GM12875 (cell line): ENCODE measurements around the gene MPO.

ENCODE experiments used
- H3K4me3 ChIP-seq: one replicate; pipeline ENCODE4 v1.5.1; 2011; ENCODE audit warnings: low read depth, low read length, control low read depth
- TF ChIP-seq, protein P1 (sequence below): IDR thresholded peaks from 2 replicates; pipeline ENCODE4 v1.5.1; 2011; ENCODE audit warnings: low read depth, mild to moderate bottlenecking, control low read depth, inconsistent platforms, low read length, moderate library complexity, borderline replicate concordance; ENCODE audit not compliant: insufficient read depth

MPO gene

DNA sequence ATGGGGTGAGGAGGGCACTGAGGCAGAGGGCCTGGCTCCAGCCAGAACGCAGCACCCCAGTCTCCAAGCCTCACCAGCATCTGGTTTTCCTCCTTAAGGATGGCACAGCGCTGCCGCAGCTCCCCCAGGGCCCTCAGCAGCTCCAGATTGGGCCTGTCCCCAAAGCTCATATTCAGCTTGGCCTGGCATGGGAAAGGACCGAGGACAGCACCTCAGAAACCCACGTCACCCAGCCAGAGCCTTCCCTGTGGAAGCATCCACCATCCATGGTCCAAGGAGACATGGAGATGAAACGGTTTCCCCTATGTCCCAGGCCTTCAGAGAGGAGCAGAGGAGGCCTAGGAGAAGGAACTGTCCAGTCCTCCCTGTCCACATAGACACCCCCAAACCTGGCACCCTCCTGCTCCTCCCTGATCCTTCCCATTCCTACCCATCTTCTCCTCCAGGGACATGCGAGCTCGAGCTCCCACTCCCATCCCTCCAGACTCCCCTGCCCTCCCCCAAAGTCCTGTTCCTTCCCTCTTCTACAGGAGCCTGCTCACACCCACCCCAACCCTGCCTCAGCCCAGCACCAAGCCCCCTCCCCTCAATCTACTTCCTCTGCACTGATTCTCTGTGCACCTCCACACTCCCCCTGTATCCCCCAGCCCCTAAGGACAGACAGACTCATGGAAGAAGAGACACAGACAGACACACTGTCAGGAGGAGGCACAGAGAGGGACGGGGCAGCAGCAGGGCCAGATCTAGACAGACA is 46.1 kb upstream of the MPO start:
- H3K4me3 ChIP-seq, result no peak overlapping the region
- TF ChIP-seq, protein P1, sequence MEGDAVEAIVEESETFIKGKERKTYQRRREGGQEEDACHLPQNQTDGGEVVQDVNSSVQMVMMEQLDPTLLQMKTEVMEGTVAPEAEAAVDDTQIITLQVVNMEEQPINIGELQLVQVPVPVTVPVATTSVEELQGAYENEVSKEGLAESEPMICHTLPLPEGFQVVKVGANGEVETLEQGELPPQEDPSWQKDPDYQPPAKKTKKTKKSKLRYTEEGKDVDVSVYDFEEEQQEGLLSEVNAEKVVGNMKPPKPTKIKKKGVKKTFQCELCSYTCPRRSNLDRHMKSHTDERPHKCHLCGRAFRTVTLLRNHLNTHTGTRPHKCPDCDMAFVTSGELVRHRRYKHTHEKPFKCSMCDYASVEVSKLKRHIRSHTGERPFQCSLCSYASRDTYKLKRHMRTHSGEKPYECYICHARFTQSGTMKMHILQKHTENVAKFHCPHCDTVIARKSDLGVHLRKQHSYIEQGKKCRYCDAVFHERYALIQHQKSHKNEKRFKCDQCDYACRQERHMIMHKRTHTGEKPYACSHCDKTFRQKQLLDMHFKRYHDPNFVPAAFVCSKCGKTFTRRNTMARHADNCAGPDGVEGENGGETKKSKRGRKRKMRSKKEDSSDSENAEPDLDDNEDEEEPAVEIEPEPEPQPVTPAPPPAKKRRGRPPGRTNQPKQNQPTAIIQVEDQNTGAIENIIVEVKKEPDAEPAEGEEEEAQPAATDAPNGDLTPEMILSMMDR, result 0 out of 2 replicates have a peak, but pooled peaks have one; percentile 1

DNA sequence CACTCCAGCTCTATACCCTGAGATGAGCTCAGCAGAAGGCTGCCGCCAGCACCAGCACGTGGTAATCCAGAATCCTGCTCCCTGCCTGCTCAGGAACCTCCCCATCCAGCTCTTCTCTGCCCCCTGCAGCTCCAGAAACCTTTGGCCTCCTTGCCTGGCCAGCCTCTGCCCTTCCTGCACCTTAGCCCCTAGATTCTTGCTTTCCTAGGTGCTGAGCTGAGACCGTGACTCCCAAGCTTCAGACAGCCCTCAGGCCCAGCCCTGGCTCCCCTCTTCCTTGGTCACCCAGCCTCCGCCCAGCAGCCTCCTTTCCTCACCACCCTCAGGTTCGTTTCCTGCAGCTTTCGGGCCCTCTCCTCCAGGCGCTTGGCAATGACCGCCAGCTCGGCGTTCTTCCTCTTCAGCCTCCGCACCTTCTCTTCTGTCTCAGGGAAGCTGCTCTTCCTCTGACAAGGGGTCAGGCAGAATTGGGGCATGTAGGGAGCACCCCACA is 45.3 kb upstream of the MPO start:
- TF ChIP-seq, protein P1, result 0 out of 2 replicates have a peak, but pooled peaks have one; percentile 2
- H3K4me3 ChIP-seq, result no peak overlapping the region

DNA sequence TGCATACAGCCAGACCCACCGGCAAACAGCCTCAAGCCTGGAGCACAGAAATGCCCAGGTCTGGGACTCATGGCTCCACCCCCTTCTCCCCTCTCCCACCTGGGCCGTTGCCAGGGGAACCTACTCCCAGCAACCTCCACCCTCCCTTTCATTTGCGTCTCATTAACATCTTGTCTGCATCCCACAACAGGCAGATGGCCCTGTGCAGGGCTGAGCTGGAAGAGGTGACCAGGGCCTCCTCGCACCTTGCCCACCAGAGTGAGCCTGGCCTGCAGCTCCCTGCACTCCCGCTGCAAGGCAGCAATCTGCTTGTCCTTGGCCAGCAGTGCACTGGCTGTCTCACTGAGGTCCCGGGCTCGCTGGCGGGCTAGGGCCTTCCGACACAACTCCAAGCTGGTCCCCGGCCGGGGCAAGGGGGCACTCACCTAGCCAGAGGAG is 44.6 kb upstream of the MPO start:
- TF ChIP-seq, protein P1, result no peak
- no peak overlapping the region for H3K4me3 ChIP-seq

DNA sequence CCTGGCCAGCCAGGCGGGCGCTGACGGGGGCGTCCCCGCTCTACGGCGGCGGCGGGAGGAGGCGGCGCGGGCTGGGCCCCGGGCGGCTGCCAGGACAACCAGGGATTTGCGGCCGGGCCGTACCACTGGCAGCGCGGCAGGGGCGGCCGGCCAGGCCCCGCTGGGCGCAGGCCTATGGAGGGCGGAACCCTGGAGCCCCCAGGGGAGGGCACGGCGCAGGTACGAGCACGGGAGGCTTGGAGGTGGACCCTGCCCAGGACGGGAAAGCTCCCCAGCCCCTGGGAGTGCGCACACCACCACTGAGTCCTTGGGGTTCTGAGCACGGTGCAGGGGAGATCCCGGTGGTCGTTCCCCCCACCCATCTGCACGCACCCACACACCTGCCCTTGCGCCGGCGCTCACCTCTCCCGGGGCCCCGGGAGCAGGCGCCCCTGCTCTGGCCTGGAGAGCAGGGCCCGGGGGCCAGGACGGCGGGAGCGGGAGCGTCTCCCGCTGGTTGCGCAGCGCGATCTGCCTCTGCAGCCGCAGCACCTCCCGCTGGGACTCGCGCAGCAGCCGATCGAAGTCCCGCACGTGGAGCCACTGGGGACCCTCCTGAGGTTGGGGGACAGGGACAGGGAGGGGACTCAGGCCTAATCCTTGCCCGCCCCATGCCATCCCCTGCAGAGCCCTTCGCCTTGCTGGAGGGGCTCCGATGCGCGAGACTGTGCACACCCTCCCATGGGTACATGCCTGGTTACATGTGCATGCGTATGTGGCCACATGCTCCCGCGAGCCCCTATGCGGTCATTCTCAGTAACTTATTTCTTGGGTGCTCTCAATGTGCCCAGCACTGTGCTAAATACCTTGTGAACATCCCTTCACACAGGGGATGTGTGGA is 43.9 kb upstream of the MPO start:
- TF ChIP-seq, protein P1, result no peak
- no peak overlapping the region for H3K4me3 ChIP-seq

DNA sequence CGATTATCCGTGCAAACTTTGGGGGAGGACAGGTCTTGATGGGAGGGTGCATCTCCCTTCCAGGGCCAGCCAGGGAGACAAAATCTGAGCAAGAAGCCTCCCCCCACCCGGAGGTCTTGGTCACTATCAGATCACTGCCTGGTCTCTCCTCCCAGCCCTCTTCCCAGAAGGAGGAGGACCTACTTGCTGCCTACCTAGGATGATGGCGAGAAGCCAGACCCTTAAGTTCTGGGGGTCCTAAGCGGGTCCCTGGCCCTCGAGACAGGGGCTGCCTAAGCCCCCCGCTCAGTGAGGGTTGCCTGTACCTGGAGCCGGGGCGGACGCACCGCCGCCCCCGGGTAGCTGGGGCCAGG is 43.3 kb upstream of the MPO start:
- TF ChIP-seq, protein P1, result no peak
- H3K4me3 ChIP-seq, result no peak overlapping the region

DNA sequence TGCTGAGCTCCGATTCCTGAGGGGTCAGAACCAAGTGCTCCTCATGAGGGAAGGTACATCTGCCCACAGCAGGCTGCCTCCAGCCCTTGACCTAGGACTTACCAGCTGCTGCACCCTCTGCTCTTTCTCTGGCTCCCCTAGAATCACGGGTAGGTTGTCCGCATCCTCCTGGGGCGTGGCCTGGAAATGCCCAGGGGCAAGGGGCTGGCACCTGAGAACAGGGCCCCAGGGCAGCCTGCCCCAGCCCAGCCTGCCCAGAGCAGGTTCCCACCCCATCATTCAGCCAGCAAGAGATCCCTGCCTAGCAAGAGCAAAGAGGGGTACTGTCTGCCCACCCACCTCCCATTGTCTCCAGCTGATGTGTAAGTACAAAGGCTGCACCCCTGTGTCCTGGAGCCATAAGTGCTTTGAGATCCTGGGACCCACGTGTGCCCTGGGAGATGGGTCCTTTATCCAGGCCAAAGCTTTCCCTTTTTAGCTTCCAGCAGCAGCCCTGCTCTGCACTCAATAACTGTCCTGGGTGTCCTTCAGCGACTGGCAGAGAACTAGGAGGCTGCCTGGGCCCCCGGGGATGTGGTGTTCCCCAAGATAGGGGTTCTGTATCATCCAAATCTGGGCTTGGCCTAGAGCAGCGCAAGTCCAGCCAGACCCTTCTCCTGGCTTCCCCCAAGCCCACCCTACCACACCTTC is 42.8 kb upstream of the MPO start:
- TF ChIP-seq, protein P1, result no peak
- H3K4me3 ChIP-seq, result no peak overlapping the region
